SIG-M5 (cell line): ENCODE measurements around the gene PGM3.

Source experiments
- DNase-seq: peaks from one replicate; lab custom pipeline; 2025; lab: John Stamatoyannopoulos, UW

The PGM3 gene

GRCh38 chr6:83182114-83182513 is 11.0 kb downstream of the PGM3 start:
- no peak for DNase-seq

GRCh38 chr6:83180426-83180950 is 12.6 kb downstream of the PGM3 start:
- no peak for DNase-seq

- no peak for DNase-seq
Measured at GRCh38 chr6:83176246-83176645, 16.8 kb downstream of the PGM3 start.

GRCh38 chr6:83169511-83169910 is 23.6 kb downstream of the PGM3 start:
- DNase-seq = no peak

- DNase-seq = no peak
Measured at GRCh38 chr6:83169106-83169505, 24.0 kb downstream of the PGM3 start.

- DNase-seq = no peak
Measured at GRCh38 chr6:83168556-83168955, 24.5 kb downstream of the PGM3 start.

- DNase-seq = no peak
Measured at GRCh38 chr6:83167726-83168278, 25.3 kb downstream of the PGM3 start.

- DNase-seq = no peak
Measured at GRCh38 chr6:83160167-83160566, 32.9 kb downstream of the PGM3 start.

GRCh38 chr6:83155794-83156193 is 37.3 kb downstream of the PGM3 start:
- no peak for DNase-seq

GRCh38 chr6:83153883-83154521 is 39.1 kb downstream of the PGM3 start:
- no peak for DNase-seq

GRCh38 chr6:83152913-83153312 is 40.2 kb downstream of the PGM3 start:
- DNase-seq = no peak

GRCh38 chr6:83151114-83151513 is 42.0 kb downstream of the PGM3 start:
- no peak for DNase-seq

GRCh38 chr6:83138758-83139157 is 54.3 kb downstream of the PGM3 start:
- no peak for DNase-seq

GRCh38 chr6:83138118-83138722 is 54.8 kb downstream of the PGM3 start:
- DNase-seq = no peak

- no peak for DNase-seq
Measured at GRCh38 chr6:83132121-83132520, 60.9 kb downstream of the PGM3 start.

- DNase-seq = no peak
Measured at GRCh38 chr6:83127976-83128375, 65.1 kb downstream of the PGM3 start.

- no peak for DNase-seq
Measured at GRCh38 chr6:83127258-83127657, 65.8 kb downstream of the PGM3 start.

- no peak for DNase-seq
Measured at GRCh38 chr6:83126807-83127206, 66.3 kb downstream of the PGM3 start.

GRCh38 chr6:83126223-83126622 is 66.8 kb downstream of the PGM3 start:
- no peak for DNase-seq

GRCh38 chr6:83125425-83125824 is 67.6 kb downstream of the PGM3 start:
- DNase-seq = no peak

GRCh38 chr6:83124553-83124952 is 68.5 kb downstream of the PGM3 start:
- no peak for DNase-seq

GRCh38 chr6:83119742-83120300 is 73.2 kb downstream of the PGM3 start:
- no peak for DNase-seq

- no peak for DNase-seq
Measured at GRCh38 chr6:83117802-83118201, 75.3 kb downstream of the PGM3 start.
